Fibroblast of lung (primary cell): ENCODE measurements around the gene RENBP.

Experiments
- EZH2 ChIP-seq: IDR thresholded peaks from 2 replicates; pipeline ENCODE4 v1.5.1; 2012; ENCODE audit warnings: low read length, control low read depth, mild to moderate bottlenecking; ENCODE audit errors: missing control alignments
- TF ChIP-seq, protein P1 (sequence below), 2 donors: IDR thresholded peaks in 1 of 2; conservative IDR thresholded peaks in 1 of 2; 1 replicate in 1 of 2; 2 replicates in 1 of 2; pipeline ENCODE4 v1.5.1; 2011 to 2012; ENCODE audit warnings: low read length in 2 of 2, control low read depth in 1 of 2, inconsistent platforms in 1 of 2, low read depth in 1 of 2, mild to moderate bottlenecking in 1 of 2

DNA sequence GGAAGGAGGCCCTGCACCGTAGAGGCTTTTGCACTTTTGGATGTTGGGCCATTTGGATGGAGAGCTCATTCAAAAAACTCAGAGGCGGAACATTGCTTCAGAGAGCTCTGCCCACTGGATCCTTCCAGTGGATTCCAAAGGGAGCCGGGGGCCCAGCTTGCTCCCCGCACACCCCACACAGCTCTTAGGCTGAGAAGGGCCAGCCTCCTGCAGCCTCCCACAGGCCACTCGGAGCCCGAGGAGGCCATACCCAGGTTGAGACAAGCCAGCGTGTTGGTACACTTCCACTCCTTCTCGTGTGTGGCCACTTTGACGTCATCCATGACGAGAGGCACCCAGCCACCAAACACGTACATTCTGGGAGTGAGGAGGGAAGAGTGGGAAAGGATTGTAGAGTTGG lies 16.8 kb upstream of the RENBP start:
- TF ChIP-seq, protein P1, sequence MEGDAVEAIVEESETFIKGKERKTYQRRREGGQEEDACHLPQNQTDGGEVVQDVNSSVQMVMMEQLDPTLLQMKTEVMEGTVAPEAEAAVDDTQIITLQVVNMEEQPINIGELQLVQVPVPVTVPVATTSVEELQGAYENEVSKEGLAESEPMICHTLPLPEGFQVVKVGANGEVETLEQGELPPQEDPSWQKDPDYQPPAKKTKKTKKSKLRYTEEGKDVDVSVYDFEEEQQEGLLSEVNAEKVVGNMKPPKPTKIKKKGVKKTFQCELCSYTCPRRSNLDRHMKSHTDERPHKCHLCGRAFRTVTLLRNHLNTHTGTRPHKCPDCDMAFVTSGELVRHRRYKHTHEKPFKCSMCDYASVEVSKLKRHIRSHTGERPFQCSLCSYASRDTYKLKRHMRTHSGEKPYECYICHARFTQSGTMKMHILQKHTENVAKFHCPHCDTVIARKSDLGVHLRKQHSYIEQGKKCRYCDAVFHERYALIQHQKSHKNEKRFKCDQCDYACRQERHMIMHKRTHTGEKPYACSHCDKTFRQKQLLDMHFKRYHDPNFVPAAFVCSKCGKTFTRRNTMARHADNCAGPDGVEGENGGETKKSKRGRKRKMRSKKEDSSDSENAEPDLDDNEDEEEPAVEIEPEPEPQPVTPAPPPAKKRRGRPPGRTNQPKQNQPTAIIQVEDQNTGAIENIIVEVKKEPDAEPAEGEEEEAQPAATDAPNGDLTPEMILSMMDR (conservative IDR thresholded peaks at IDR 0.05 in 1 of 2, IDR thresholded peaks at IDR 0.05 in 1 of 2; ENCODE audit: low read depth in 1 of 2, low read length in 2 of 2) = no peak
- TF ChIP-seq EZH2 = no peak
